Bronchus fibroblast of lung (primary cell): ENCODE measurements around the gene CLPSL1. TPM values are rescaled to one million over a fixed set of nuclear protein-coding genes. Genes with fewer than 3 reads are reported as not detected.

Experiments used
- total RNA-seq: library from RNA; depleted of rRNA; stranded (reverse); fragments of >200 nt; gene quantifications from 2 replicates; pipeline ENCODE4 v1.2.3, GENCODE V29; 2015

CLPSL1 gene
- not detected in 2 replicates for total RNA-seq

GRCh38 chr6:35780719-35781118 lies at the start of gene CLPSL1:
Gene CLPSL1, plus strand, starts transcription at chr6:35781019. Its CDS starts 92 bp downstream, at chr6:35781111.

GRCh38 chr6:35736982-35737412 lies 43.8 kb upstream of the CLPSL1 start, which contains the start of gene ARMC12:
Gene ARMC12, plus strand, starts transcription at chr6:35737032. Its CDS starts 77 bp downstream, at chr6:35737109.

GRCh38 chr6:35776364-35777215 lies 4.2 kb upstream of the CLPSL1 start, which contains the start of gene CLPSL2:
Gene CLPSL2, plus strand, starts transcription at chr6:35776598. Its CDS starts 21 bp downstream, at chr6:35776619.

GRCh38 chr6:35804996-35805736 lies 24.3 kb downstream of the CLPSL1 start, which contains the start of gene LHFPL5:
Gene LHFPL5, plus strand, starts transcription at chr6:35805352. Its CDS starts 319 bp downstream, at chr6:35805671.

Other genes with a start within 250 kb of the CLPSL1 start
- gene FKBP5, start 92.1 kb upstream of the CLPSL1 start, total RNA-seq, result 109 and 115 TPM in 2 replicates
- gene ARMC12, start 44.0 kb upstream of the CLPSL1 start, total RNA-seq, result under 0.01 TPM in 1 of 2 replicates, not detected in the other
- not detected in 2 replicates for gene CLPSL2, start 4.4 kb upstream of the CLPSL1 start, total RNA-seq
- not detected in 2 replicates for gene CLPS, start 16.3 kb downstream of the CLPSL1 start, total RNA-seq
- not detected in 2 replicates for gene LHFPL5, start 24.3 kb downstream of the CLPSL1 start, total RNA-seq
- 70.2 and 82.2 TPM in 2 replicates for gene SRPK1, start 140.1 kb downstream of the CLPSL1 start, total RNA-seq
- gene SLC26A8, start 243.6 kb downstream of the CLPSL1 start, total RNA-seq, result not detected in 2 replicates
- gene MAPK14, start 246.8 kb downstream of the CLPSL1 start, total RNA-seq, result 35.1 and 36.7 TPM in 2 replicates